NOMO-1 treated with dmso at 0.1 percent for 144 hours (cell line): Measurements from ENCODE around the gene P4HA1.
"Not testable (repeated sequence)": the region's sequence is repeated elsewhere in the genome, so short reads cannot be mapped to it uniquely, and the experiment has no call there.

Experiments
- DNase-seq: peaks from one replicate; lab custom pipeline; 2025; ENCODE audit not compliant: unreplicated experiment; lab: John Stamatoyannopoulos, UW

Gene P4HA1

GRCh38 chr10:73096449-73097304, at the start of gene P4HA1:
TSS of gene P4HA1 (minus strand) at chr10:73096866. CDS start at chr10:73074883, 21,983 bp downstream.
- peak; percentile 96 for DNase-seq

GRCh38 chr10:73141603-73142002, 44.9 kb upstream of the P4HA1 start:
- DNase-seq = no peak

DNA sequence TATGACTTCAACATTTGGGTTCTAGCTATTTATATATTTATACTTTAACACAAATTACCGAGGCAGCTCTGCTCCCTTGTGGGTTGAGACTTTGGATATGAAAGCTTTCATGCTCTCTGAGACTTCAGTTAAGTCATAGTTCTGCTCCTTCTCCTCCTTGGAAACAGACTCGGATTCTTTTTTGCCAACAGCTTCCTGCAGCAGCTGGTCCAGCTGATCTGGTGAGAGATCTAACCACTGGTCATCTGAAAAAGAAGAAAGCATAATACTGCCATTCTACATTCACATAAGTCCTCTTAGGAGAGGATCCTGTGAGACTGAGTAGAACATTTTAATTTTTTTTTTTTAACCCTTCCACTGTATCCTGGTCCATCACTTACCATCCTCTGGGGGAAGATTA, 42.6 kb upstream of the P4HA1 start:
- DNase-seq = no peak

GRCh38 chr10:73136627-73137026, 40.0 kb upstream of the P4HA1 start:
- no peak for DNase-seq

DNA sequence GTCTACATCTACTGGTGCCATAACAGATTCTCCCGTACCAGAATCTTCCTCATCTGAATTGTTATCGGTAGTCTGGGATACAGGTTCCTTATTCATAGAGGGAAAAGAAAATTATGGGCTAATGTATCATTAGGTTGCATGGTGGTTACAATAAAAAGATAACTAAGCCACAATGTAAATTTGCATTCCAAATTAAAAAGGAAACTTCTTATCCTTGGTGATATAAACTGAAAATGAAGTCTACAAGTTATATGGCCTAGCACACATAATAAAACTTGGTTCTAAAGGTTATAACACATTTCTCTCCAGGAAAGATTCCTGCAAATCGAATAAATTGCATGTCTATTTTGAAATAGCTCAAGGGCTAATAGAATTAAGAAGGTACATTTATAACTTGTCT, 38.1 kb upstream of the P4HA1 start:
- DNase-seq = no peak

GRCh38 chr10:73131913-73132686, 35.4 kb upstream of the P4HA1 start:
- no peak for DNase-seq

GRCh38 chr10:73131301-73131700, 34.6 kb upstream of the P4HA1 start:
- DNase-seq = no peak

DNA sequence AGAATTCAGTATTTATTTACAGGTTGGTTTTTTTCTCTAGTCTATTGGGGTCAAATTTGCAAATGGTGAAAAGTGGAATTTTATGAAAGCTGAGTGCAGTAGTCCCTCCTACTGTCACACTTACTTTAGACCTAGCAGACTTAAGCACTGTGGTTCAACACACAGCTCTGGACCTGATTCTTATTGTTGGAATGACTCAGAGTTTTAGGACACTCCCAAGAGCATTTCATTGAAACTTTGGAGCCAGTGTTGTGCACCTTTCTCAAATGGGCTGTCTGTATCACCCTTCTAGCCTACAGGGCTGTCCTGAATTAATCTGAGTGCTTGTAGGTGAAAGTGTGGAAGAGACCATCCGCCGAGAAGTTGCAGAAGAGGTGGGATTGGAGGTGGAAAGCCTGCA, 29.7 kb upstream of the P4HA1 start:
- DNase-seq = no peak

- DNase-seq = no peak
Observed at GRCh38 chr10:73119952-73120351, 23.3 kb upstream of the P4HA1 start.

- DNase-seq = no peak
Observed at GRCh38 chr10:73119457-73119856, 22.8 kb upstream of the P4HA1 start.

GRCh38 chr10:73117976-73118743, 21.5 kb upstream of the P4HA1 start:
- DNase-seq = no peak

- DNase-seq = no peak
Observed at GRCh38 chr10:73116017-73116416, 19.4 kb upstream of the P4HA1 start.

- DNase-seq = no peak
Observed at GRCh38 chr10:73113551-73113950, 16.9 kb upstream of the P4HA1 start.

DNA sequence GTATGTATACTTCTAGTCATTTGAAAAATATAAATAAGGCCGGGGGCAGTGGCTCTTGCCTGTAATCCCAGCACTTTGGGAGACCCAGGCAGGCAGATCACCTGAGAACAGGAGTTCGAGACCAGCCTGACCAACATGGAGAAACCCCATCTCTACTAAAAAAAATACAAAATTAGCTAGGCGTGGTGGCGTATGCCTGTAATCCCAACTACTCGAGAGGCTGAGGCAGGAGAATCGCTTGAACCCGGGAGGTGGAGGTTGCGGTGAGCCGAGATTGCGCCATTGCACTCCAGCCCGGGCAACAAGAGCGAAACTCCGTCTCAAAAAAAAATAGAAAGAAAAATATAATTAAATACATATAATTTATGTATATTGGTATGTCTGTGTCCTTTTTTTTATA, 15.4 kb upstream of the P4HA1 start:
- DNase-seq = not testable (repeated sequence)

- DNase-seq = peak; percentile 81
Observed at GRCh38 chr10:73110345-73110849, 13.7 kb upstream of the P4HA1 start, which contains the start of gene NUDT13. TSS of gene NUDT13 (plus strand) at chr10:73110455. CDS start at chr10:73114366, 3,911 bp downstream.

DNA sequence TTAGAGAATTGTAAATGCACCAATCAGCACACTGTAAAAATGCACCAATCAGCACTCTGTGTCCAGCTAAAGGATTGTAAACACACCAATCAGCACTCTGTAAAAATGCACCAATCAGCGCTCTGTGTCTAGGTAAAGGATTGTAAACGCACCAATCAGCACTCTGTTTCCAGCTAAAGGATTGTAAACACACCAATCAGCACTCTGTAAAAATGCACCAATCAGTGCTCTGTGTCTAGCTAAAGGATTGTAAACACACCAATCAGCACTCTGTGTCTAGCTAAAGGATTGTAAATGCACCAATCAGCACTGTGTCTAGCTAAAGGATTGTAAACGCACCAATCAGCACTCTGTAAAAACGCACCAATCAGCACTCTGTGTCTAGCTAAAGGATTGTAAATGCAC, 12.6 kb upstream of the P4HA1 start:
- not testable (repeated sequence) for DNase-seq

- no peak for DNase-seq
Observed at GRCh38 chr10:73106301-73106700, 9.6 kb upstream of the P4HA1 start.

- no peak for DNase-seq
Observed at GRCh38 chr10:73099141-73099540, 2.5 kb upstream of the P4HA1 start.

GRCh38 chr10:73097305-73097670, 622 bp upstream of the P4HA1 start:
- DNase-seq = no peak

DNA sequence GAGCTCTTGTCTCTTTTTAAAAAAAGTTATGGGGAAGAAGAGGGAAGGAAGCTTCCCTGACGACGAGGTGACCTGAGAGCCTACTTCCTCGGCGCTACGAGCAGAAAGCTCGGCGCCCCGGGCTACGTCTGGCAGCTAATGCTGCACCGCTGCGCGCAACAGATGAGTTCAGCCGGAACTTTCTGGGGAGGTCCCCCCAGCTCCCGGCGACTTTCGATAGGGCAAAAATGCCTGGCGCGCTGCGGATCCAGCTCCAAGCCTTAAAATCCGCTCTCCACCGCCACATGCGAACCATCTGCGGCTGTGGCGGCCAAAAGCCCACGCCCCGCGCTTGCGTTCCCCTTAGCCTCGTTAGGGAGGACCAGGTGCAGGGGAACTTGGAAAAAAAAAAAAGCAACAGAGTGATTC, 621 bp downstream of the P4HA1 start:
- DNase-seq = peak; percentile 51

DNA sequence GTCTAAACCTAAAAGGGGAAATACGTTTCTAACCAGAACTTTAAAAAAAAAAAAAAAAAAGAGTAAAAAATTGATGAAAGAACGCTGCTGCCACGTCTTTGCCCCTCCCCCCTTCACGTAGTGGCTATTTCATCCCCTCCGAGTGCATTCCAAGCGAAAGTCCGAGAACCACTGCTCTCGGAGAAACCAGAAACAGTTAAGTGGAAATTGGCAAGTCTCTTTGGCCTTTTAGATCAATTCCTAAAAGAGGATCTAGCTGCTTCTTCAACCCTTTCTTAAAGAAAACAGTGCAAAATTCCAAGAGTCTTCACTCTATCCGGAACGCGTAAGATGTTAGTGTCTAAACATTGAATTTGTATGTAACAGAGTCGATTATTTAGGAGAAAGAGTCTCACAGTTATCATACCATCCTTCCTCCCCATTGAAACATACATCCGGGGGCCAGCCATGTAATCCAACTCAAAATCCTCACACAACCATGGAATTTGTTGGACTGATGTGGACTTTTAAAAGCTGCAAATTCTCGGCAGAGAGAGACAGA, 1.1 kb downstream of the P4HA1 start:
- peak; percentile 34 for DNase-seq
